DND-41 (cell line): ENCODE measurements around the gene STRN3.

Experiments
- EZH2 ChIP-seq: IDR thresholded peaks from 3 replicates; pipeline ENCODE4 v1.6.1; 2012; ENCODE audit warnings: borderline replicate concordance, low read depth, mild to moderate bottlenecking, moderate library complexity, low read length, inconsistent platforms; ENCODE audit not compliant: severe bottlenecking
- TF ChIP-seq, protein P1 (sequence below): IDR thresholded peaks from 2 replicates; pipeline ENCODE4 v1.5.1; 2012; ENCODE audit warnings: borderline replicate concordance, low read length, moderate library complexity, mild to moderate bottlenecking; ENCODE audit not compliant: poor library complexity, severe bottlenecking; ENCODE audit errors: extremely low read depth

- TF ChIP-seq, protein P1, sequence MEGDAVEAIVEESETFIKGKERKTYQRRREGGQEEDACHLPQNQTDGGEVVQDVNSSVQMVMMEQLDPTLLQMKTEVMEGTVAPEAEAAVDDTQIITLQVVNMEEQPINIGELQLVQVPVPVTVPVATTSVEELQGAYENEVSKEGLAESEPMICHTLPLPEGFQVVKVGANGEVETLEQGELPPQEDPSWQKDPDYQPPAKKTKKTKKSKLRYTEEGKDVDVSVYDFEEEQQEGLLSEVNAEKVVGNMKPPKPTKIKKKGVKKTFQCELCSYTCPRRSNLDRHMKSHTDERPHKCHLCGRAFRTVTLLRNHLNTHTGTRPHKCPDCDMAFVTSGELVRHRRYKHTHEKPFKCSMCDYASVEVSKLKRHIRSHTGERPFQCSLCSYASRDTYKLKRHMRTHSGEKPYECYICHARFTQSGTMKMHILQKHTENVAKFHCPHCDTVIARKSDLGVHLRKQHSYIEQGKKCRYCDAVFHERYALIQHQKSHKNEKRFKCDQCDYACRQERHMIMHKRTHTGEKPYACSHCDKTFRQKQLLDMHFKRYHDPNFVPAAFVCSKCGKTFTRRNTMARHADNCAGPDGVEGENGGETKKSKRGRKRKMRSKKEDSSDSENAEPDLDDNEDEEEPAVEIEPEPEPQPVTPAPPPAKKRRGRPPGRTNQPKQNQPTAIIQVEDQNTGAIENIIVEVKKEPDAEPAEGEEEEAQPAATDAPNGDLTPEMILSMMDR = no peak
- no peak for TF ChIP-seq EZH2
Observed at GRCh38 chr14:30908826-30909225, 117.4 kb downstream of the STRN3 start.
